BLaER1 treated with 17β-estradiol and CSF1 and Interleukin-3, amounts not matched to agents 10 nM and 100 nM (cell line): ENCODE data around the gene ADCK2.
"Not testable (repeated sequence)": the region's sequence is repeated elsewhere in the genome, so short reads cannot be mapped to it uniquely, and the experiment has no call there.

Source experiments
- H3K27ac ChIP-seq, 11 experiments: shearing (Covaris generic); formaldehyde crosslinking; 2 replicates each; pipeline ENCODE4 v1.8.1; 2022
- H3K27me3 ChIP-seq, 11 experiments: shearing (Covaris generic); formaldehyde crosslinking; 2 replicates each; pipeline ENCODE4 v1.8.1; 2022
- H3K36me3 ChIP-seq, 11 experiments: shearing (Covaris generic); formaldehyde crosslinking; 2 replicates each; pipeline ENCODE4 v1.8.1; 2022
- H3K4me1 ChIP-seq, 10 experiments: shearing (Covaris generic); formaldehyde crosslinking; 2 replicates each; pipeline ENCODE4 v1.8.1; 2022
- H3K4me2 ChIP-seq, 11 experiments: shearing (Covaris generic); formaldehyde crosslinking; 2 replicates each; pipeline ENCODE4 v1.8.1; 2022
- H3K4me3 ChIP-seq, 10 experiments: shearing (Covaris generic); formaldehyde crosslinking; 2 replicates each; pipeline ENCODE4 v1.8.1; 2022
- H3K9ac ChIP-seq, 11 experiments: shearing (Covaris generic); formaldehyde crosslinking; 2 replicates each; pipeline ENCODE4 v1.8.1; 2022
- H3K9me3 ChIP-seq, 11 experiments: shearing (Covaris generic); formaldehyde crosslinking; replicated peaks in 1 of 11; 2 replicates each; pipeline ENCODE4 v1.8.1; 2022
- H4K20me1 ChIP-seq, 11 experiments: shearing (Covaris generic); formaldehyde crosslinking; 2 replicates each; pipeline ENCODE4 v1.8.1; 2022
- Cebpa-rat ChIP-seq, 11 experiments: shearing (Covaris generic); IDR thresholded peaks; 2 replicates each; pipeline ENCODE4 v1.8.1; 2022

The ADCK2 gene

GRCh38 chr7:140702774-140703173 lies 30.0 kb downstream of the ADCK2 start:
- Histone ChIP-seq H4K20me1 (peaks cover 29 to 80% (median 67%) of the 10 kb centered on the region in 11 experiments; a peak in 21 of 22 replicates), H3K36me3 (peaks cover 45 to 65% (median 56%) of the 10 kb centered on the region in 11 experiments), H3K9me3 (no peaks in the 10 kb centered on the region)

GRCh38 chr7:140704205-140704604 lies 31.5 kb downstream of the ADCK2 start:
- peaks cover 45 to 69% (median 58%) of the 10 kb centered on the region in 11 experiments for H3K36me3 ChIP-seq
- no peak for TF ChIP-seq Cebpa-rat (IDR thresholded peaks at IDR 0.05)
- H3K4me1 ChIP-seq, result peaks cover 0 to 6% (median 0%) of the 10 kb centered on the region in 10 experiments; a peak in 2 of 20 replicates
- no peak overlapping the region for H3K27ac ChIP-seq
- H3K9me3 ChIP-seq, result 0 out of 22 replicates have a peak, but pooled peaks cover 0 to 3% (median 0%) of the 10 kb centered on the region in 11 experiments
- H4K20me1 ChIP-seq, result peaks cover 29 to 66% (median 53%) of the 10 kb centered on the region in 11 experiments; a peak in 21 of 22 replicates
- no peaks in the 10 kb centered on the region for H3K27me3 ChIP-seq
- no peak overlapping the region for H3K4me2 ChIP-seq
- H3K9ac ChIP-seq, result no peak overlapping the region
- H3K4me3 ChIP-seq, result no peak overlapping the region

More at GRCh38 chr7:140702774-140703173, 30.0 kb downstream of the ADCK2 start:
- no peak overlapping the region for H3K4me2 ChIP-seq
- no peaks in the 10 kb centered on the region for H3K27me3 ChIP-seq
- no peak overlapping the region for H3K9ac ChIP-seq
- H3K27ac ChIP-seq, result no peak overlapping the region
- TF ChIP-seq Cebpa-rat (IDR thresholded peaks at IDR 0.05), result no peak
- H3K4me1 ChIP-seq, result peaks cover 8 to 20% (median 9%) of the 10 kb centered on the region in 10 experiments
- no peak overlapping the region for H3K4me3 ChIP-seq

- Histone ChIP-seq H3K9ac (no peak overlapping the region), H3K27me3 (no peaks in the 10 kb centered on the region), H3K4me2 (no peak overlapping the region), H3K4me1 (no peaks in the 10 kb centered on the region), H4K20me1 (peaks cover 10 to 36% (median 25%) of the 10 kb centered on the region in 11 experiments; a peak in 18 of 22 replicates), H3K27ac (no peak overlapping the region), H3K4me3 (no peak overlapping the region), H3K9me3 (0 out of 22 replicates have a peak, but pooled peaks cover 0 to 3% (median 0%) of the 10 kb centered on the region in 11 experiments), H3K36me3 (peaks cover 40 to 57% (median 49%) of the 10 kb centered on the region in 11 experiments)
- no peak for TF ChIP-seq Cebpa-rat (IDR thresholded peaks at IDR 0.05)
Observed at GRCh38 chr7:140707132-140707531, 34.4 kb downstream of the ADCK2 start.

- H3K4me2 ChIP-seq, H3K4me3 ChIP-seq, H3K9ac ChIP-seq, H3K4me1 ChIP-seq, H3K27me3 ChIP-seq, H3K27ac ChIP-seq, H3K9me3 ChIP-seq: not testable (repeated sequence)
- peaks cover 34 to 47% (median 38%) of the 10 kb centered on the region in 11 experiments for H3K36me3 ChIP-seq
- H4K20me1 ChIP-seq, result peaks cover 0 to 20% (median 10%) of the 10 kb centered on the region in 11 experiments; a peak in 14 of 22 replicates
Observed at GRCh38 chr7:140708764-140709163, 36.0 kb downstream of the ADCK2 start.

- H3K27me3 ChIP-seq, H3K9ac ChIP-seq, H3K27ac ChIP-seq, H3K4me2 ChIP-seq, H3K4me1 ChIP-seq, H3K4me3 ChIP-seq, H4K20me1 ChIP-seq: not testable (repeated sequence)
- peaks cover 17 to 36% (median 23%) of the 10 kb centered on the region in 11 experiments for H3K36me3 ChIP-seq
- peaks cover 0 to 14% (median 0%) of the 10 kb centered on the region in 11 experiments; a peak in 4 of 22 replicates for H3K9me3 ChIP-seq
Observed at GRCh38 chr7:140712392-140712791, 39.6 kb downstream of the ADCK2 start.

- Histone ChIP-seq H3K27ac (no peak overlapping the region), H4K20me1 (peaks cover 0 to 8% (median 0%) of the 10 kb centered on the region in 11 experiments; a peak in 2 of 22 replicates), H3K4me1 (peaks cover 7 to 16% (median 11%) of the 10 kb centered on the region in 10 experiments), H3K4me2 (no peak overlapping the region), H3K27me3 (no peaks in the 10 kb centered on the region), H3K4me3 (no peak overlapping the region), H3K36me3 (peaks cover 14 to 35% (median 19%) of the 10 kb centered on the region in 11 experiments), H3K9me3 (peaks cover 0 to 14% (median 0%) of the 10 kb centered on the region in 11 experiments; a peak in 4 of 22 replicates), H3K9ac (no peak overlapping the region)
- no peak for TF ChIP-seq Cebpa-rat (IDR thresholded peaks at IDR 0.05)
Observed at GRCh38 chr7:140714331-140715040, 41.7 kb downstream of the ADCK2 start.

GRCh38 chr7:140719721-140720120 lies 47.0 kb downstream of the ADCK2 start:
- peak overlapping the region; percentile 33 to 82 (median 50) for H3K4me2 ChIP-seq
- no peak overlapping the region for H3K4me3 ChIP-seq
- TF ChIP-seq Cebpa-rat (IDR thresholded peaks at IDR 0.05), result no peak
- H3K4me1 ChIP-seq, result peaks cover 16 to 27% (median 22%) of the 10 kb centered on the region in 10 experiments
- H3K27me3 ChIP-seq, result no peaks in the 10 kb centered on the region
- peaks cover 4 to 50% (median 18%) of the 10 kb centered on the region in 11 experiments; a peak in 15 of 22 replicates for H3K36me3 ChIP-seq
- H3K9ac ChIP-seq, result no peak overlapping the region; a peak in 1 of 22 replicates
- H4K20me1 ChIP-seq, result peaks cover 0 to 7% (median 0%) of the 10 kb centered on the region in 11 experiments; a peak in 2 of 22 replicates
- H3K9me3 ChIP-seq, result 0 out of 22 replicates have a peak, but pooled peaks cover 0 to 4% (median 0%) of the 10 kb centered on the region in 11 experiments
- peak overlapping the region in 6 of 11 experiments; percentile 2 to 31 (median 25); a peak in 7 of 22 replicates for H3K27ac ChIP-seq

- no peak overlapping the region for H3K9ac ChIP-seq
- no peak overlapping the region for H3K4me3 ChIP-seq
- H3K4me2 ChIP-seq, result no peak overlapping the region
- peaks cover 11 to 31% (median 17%) of the 10 kb centered on the region in 10 experiments for H3K4me1 ChIP-seq
- peaks cover 10 to 52% (median 19%) of the 10 kb centered on the region in 11 experiments; a peak in 14 of 22 replicates for H3K36me3 ChIP-seq
- H3K9me3 ChIP-seq, result no peaks in the 10 kb centered on the region
- no peak overlapping the region for H3K27ac ChIP-seq
- H4K20me1 ChIP-seq, result peaks cover 0 to 5% (median 0%) of the 10 kb centered on the region in 11 experiments; a peak in 1 of 22 replicates
- TF ChIP-seq Cebpa-rat (IDR thresholded peaks at IDR 0.05), result no peak
- no peaks in the 10 kb centered on the region for H3K27me3 ChIP-seq
Observed at GRCh38 chr7:140722254-140722653, 49.5 kb downstream of the ADCK2 start.

- no peak overlapping the region for H3K27ac ChIP-seq
- no peaks in the 10 kb centered on the region for H3K9me3 ChIP-seq
- no peak overlapping the region for H3K9ac ChIP-seq
- no peaks in the 10 kb centered on the region for H3K27me3 ChIP-seq
- no peak overlapping the region for H3K4me3 ChIP-seq
- peaks cover 10 to 29% (median 16%) of the 10 kb centered on the region in 10 experiments for H3K4me1 ChIP-seq
- peaks cover 0 to 4% (median 0%) of the 10 kb centered on the region in 11 experiments; a peak in 1 of 22 replicates for H4K20me1 ChIP-seq
- TF ChIP-seq Cebpa-rat (IDR thresholded peaks at IDR 0.05), result no peak
- H3K4me2 ChIP-seq, result no peak overlapping the region
- H3K36me3 ChIP-seq, result peaks cover 10 to 50% (median 19%) of the 10 kb centered on the region in 11 experiments; a peak in 14 of 22 replicates
Observed at GRCh38 chr7:140723006-140723405, 50.3 kb downstream of the ADCK2 start.
